IMR-90 (cell line): ENCODE results near the gene GPR137. TPM values are rescaled to one million over a fixed set of nuclear protein-coding genes. Genes with fewer than 3 reads are reported as not detected.

ENCODE experiments used
- ATAC-seq: fragments of 200-7000 bp; cut with Tn5 transposase; 2 replicates; pipeline ENCODE4 v1.9.1; 2020; ENCODE audit warnings: low read depth, mild to moderate bottlenecking, moderate library complexity
- BruUV-seq: library from RNA; stranded (reverse); fragments of 400-500 nt; replicated peaks from 2 replicates; lab custom pipeline; 2021; lab: Mats Ljungman, UMichigan
- CTCF ChIA-PET: fragments of 300-600 bp; formaldehyde crosslinking; extraction: SDS; loops from one replicate; lab custom pipeline; 2021; ENCODE audit warnings: antibody characterized with exemption; lab: Yijun Ruan, JAX
- POLR2A ChIA-PET: fragments of 300-600 bp; sonication (Branson Sonifier 250); formaldehyde crosslinking; loops from one replicate; lab custom pipeline; 2022; ENCODE audit warnings: antibody characterized with exemption; ENCODE audit not compliant: unreplicated experiment; lab: Charles Lee
- DNase-seq: peaks from one replicate; pipeline ENCODE4 v3.0.0; 2013
- H2AFZ ChIP-seq: replicated peaks from 2 replicates; pipeline ENCODE3; 2013; ENCODE audit warnings: low read length, mild to moderate bottlenecking; ENCODE audit not compliant: poor library complexity
- H2AK5ac ChIP-seq: 2 replicates; pipeline ENCODE4 v1.6.1; 2013; ENCODE audit warnings: low read depth, low read length, inconsistent platforms
- H2AK9ac ChIP-seq: replicated peaks from 2 replicates; pipeline ENCODE3; 2013; ENCODE audit warnings: mild to moderate bottlenecking, low read depth, low read length, moderate library complexity; ENCODE audit not compliant: poor library complexity
- H2BK120ac ChIP-seq: 2 replicates; pipeline ENCODE4 v1.6.1; 2013; ENCODE audit warnings: low read depth, low read length, inconsistent platforms
- H2BK15ac ChIP-seq: 3 replicates; pipeline ENCODE4 v1.6.1; 2013; ENCODE audit warnings: low read depth, low read length, inconsistent platforms
- H2BK20ac ChIP-seq: 2 replicates; pipeline ENCODE4 v1.6.1; 2013; ENCODE audit warnings: low read depth, mild to moderate bottlenecking, inconsistent platforms, low read length, moderate library complexity
- H2BK5ac ChIP-seq: 2 replicates; pipeline ENCODE4 v1.6.1; 2013; ENCODE audit warnings: mild to moderate bottlenecking, low read depth, low read length, inconsistent platforms; ENCODE audit not compliant: poor library complexity, severe bottlenecking
- H3K14ac ChIP-seq: replicated peaks from 2 replicates; pipeline ENCODE4 v1.6.1; 2013; ENCODE audit warnings: low read depth, low read length, inconsistent platforms
- H3K18ac ChIP-seq: 2 replicates; pipeline ENCODE4 v1.6.1; 2013; ENCODE audit warnings: low read depth, low read length, control low read depth
- H3K23ac ChIP-seq: 2 replicates; pipeline ENCODE4 v1.6.1; 2013; ENCODE audit warnings: low read depth, low read length, inconsistent platforms
- H3K27ac ChIP-seq: 2 replicates; pipeline ENCODE4 v1.5.1; 2013; ENCODE audit warnings: mild to moderate bottlenecking, control low read depth, low read length; ENCODE audit not compliant: insufficient read depth
- H3K27me3 ChIP-seq: 2 replicates; pipeline ENCODE4 v1.6.1; 2013; ENCODE audit warnings: low read length; ENCODE audit not compliant: control insufficient read depth, insufficient read depth
- H3K36me3 ChIP-seq: 2 replicates; pipeline ENCODE4 v1.6.1; 2013; ENCODE audit warnings: low read length, mixed read lengths; ENCODE audit not compliant: control insufficient read depth, insufficient read depth
- H3K4ac ChIP-seq: 2 replicates; pipeline ENCODE4 v1.6.1; 2013; ENCODE audit warnings: low read depth, low read length, inconsistent platforms
- H3K4me1 ChIP-seq: 2 replicates; pipeline ENCODE4 v1.6.1; 2013; ENCODE audit warnings: low read length, mixed read lengths; ENCODE audit not compliant: control insufficient read depth, insufficient read depth
- H3K4me2 ChIP-seq: 2 replicates; pipeline ENCODE4 v1.6.1; 2013; ENCODE audit warnings: low read depth, mild to moderate bottlenecking, control low read depth, low read length, moderate library complexity
- H3K4me3 ChIP-seq: 2 replicates; pipeline ENCODE4 v1.5.1; 2013; ENCODE audit warnings: low read depth, mild to moderate bottlenecking, control low read depth, low read length, moderate library complexity; ENCODE audit not compliant: insufficient read depth
- H3K56ac ChIP-seq: 2 replicates; pipeline ENCODE4 v1.6.1; 2013; ENCODE audit warnings: low read length, inconsistent platforms; ENCODE audit not compliant: insufficient read depth; ENCODE audit errors: extremely low read depth
- H3K79me1 ChIP-seq, 2 experiments: 2 replicates each; pipeline ENCODE4 v1.6.1; 2013; ENCODE audit warnings: low read length in 2 of 2, inconsistent platforms in 1 of 2, low read depth in 1 of 2
- H3K9ac ChIP-seq: 2 replicates; pipeline ENCODE4 v1.6.1; 2013; ENCODE audit warnings: low read depth, low read length, control low read depth
- H3K9me1 ChIP-seq: 2 replicates; pipeline ENCODE4 v1.6.1; 2013; ENCODE audit warnings: low read length, inconsistent platforms; ENCODE audit not compliant: insufficient read depth
- H3K9me3 ChIP-seq: 2 replicates; pipeline ENCODE4 v1.6.1; 2013; ENCODE audit warnings: low read length; ENCODE audit not compliant: control insufficient read depth, insufficient read depth
- H4K20me1 ChIP-seq: 2 replicates; pipeline ENCODE4 v1.6.1; 2013; ENCODE audit warnings: low read length, inconsistent platforms; ENCODE audit not compliant: insufficient read depth
- H4K5ac ChIP-seq: 2 replicates; pipeline ENCODE4 v1.6.1; 2013; ENCODE audit warnings: mild to moderate bottlenecking, low read depth, low read length, control low read depth
- H4K8ac ChIP-seq, 2 experiments: 2 replicates each; pipeline ENCODE4 v1.6.1; 2013; ENCODE audit warnings: low read depth in 2 of 2, low read length in 2 of 2, control low read depth in 1 of 2, inconsistent platforms in 1 of 2
- H4K91ac ChIP-seq: 2 replicates; pipeline ENCODE4 v1.6.1; 2013; ENCODE audit warnings: low read depth, low read length, inconsistent platforms; ENCODE audit not compliant: insufficient read depth
- CHD1 ChIP-seq: IDR thresholded peaks from 2 replicates; pipeline ENCODE4 v1.6.1; 2012; ENCODE audit warnings: low read depth, low read length, improper control_type of control experiment
- CTCF ChIP-seq: conservative IDR thresholded peaks from 2 replicates; pipeline ENCODE4 v1.5.1; 2012; ENCODE audit warnings: mild to moderate bottlenecking, low read depth, low read length, improper control_type of control experiment
- MAFK ChIP-seq: IDR thresholded peaks from 2 replicates; pipeline ENCODE4 v1.6.1; 2012; ENCODE audit warnings: low read depth, low read length, improper control_type of control experiment
- MAZ ChIP-seq: IDR thresholded peaks from 2 replicates; pipeline ENCODE4 v1.6.1; 2012; ENCODE audit warnings: low read depth, mild to moderate bottlenecking, low read length, improper control_type of control experiment, moderate library complexity, borderline replicate concordance
- MXI1 ChIP-seq: IDR thresholded peaks from 2 replicates; pipeline ENCODE4 v1.6.1; 2012; ENCODE audit warnings: low read depth, mild to moderate bottlenecking, low read length, moderate library complexity, borderline replicate concordance
- RAD21 ChIP-seq: IDR thresholded peaks from 2 replicates; pipeline ENCODE4 v1.6.1; 2012; ENCODE audit warnings: low read length, improper control_type of control experiment
- SMC3 ChIP-seq: fragments of 150-350 bp; IDR thresholded peaks from 2 replicates; pipeline ENCODE4 v1.6.1; 2016; ENCODE audit warnings: low read depth, mild to moderate bottlenecking, antibody characterized with exemption, low read length, moderate library complexity
- whole genome bisulfite sequencing, 2 experiments: methylation state at CpG; one replicate each; pipeline versions ENCODE4 v1.1.5 to v1.1.7; 2013; ENCODE audit warnings: missing lambda C conversion rate in 2 of 2; ENCODE audit not compliant: insufficient read length in 1 of 2; ENCODE audit errors: extremely low coverage in 2 of 2; 5-methylcytosine and 5-hydroxymethylcytosine counted together
- dilution Hi-C: fragments of 300-500 bp; cut with HindIII; formaldehyde crosslinking; loops from one replicate; pipeline ENCODE4 v1.14.3; 2018; ENCODE audit warnings: low sequenced_read_pairs; ENCODE audit not compliant: unreplicated experiment
- in situ Hi-C: fragments of 300-500 bp; cut with MboI; formaldehyde crosslinking; loops from 3 replicates; pipeline ENCODE4 v1.14.3; 2019; ENCODE audit warnings: low sequenced_read_pairs, inconsistent platforms, mixed read lengths
- intact Hi-C: fragments of 100-400 bp; cut with micrococcal nuclease; formaldehyde crosslinking; loops from 2 replicates; pipeline ENCODE4 v1.10.0; 2022
- polyA plus RNA-seq, 3 experiments: library from polyadenylated mRNA; depleted of rRNA; stranded (reverse); fragments of >200 nt; gene quantifications; 2 replicates each; pipeline ENCODE4 v1.2.3, GENCODE V29; 2012; ENCODE audit warnings: low replicate concordance in 1 of 3
- total RNA-seq: library from RNA; depleted of rRNA; stranded (reverse); fragments of >200 nt; gene quantifications from 2 replicates; pipeline ENCODE4 v1.2.3, GENCODE V29; 2012

The GPR137 gene
- total and polyA plus RNA-seq, 2 of the 4 experiments (the other 2 are of a cell fraction), result 3.6 to 26.0 TPM

- Histone ChIP-seq H4K91ac (no peak overlapping the region; the same call in 1 of the 2 replicates), H3K23ac (peak overlapping the region; percentile 46; the same call in 1 of the 2 replicates), H3K14ac (peak overlapping the region; percentile 5; the same call in 1 of the 2 replicates), H2BK120ac (peak overlapping the region; percentile 39; the same call in 1 of the 2 replicates), H2BK15ac (peak overlapping the region; percentile 31; the same call in 2 of the 3 replicates), H2BK5ac (no peak overlapping the region), H3K4me2 (no peak overlapping the region), H2AK5ac (peak overlapping the region; percentile 92), H3K9me1 (peaks cover 8% of the 10 kb centered on the region), H3K27me3 (no peaks in the 10 kb centered on the region; the same call in 1 of the 2 replicates), H2BK20ac (peak overlapping the region; percentile 48; the same call in 1 of the 2 replicates), H2AK9ac (peak overlapping the region; percentile 78), H4K20me1 (0 out of 2 replicates have a peak, but pooled peaks cover 3% of the 10 kb centered on the region), H3K79me1 (no peaks in the 10 kb centered on the region), H4K5ac (no peak overlapping the region; the same call in 1 of the 2 replicates), H2AFZ (peak overlapping the region; percentile 71), H3K36me3 (no peaks in the 10 kb centered on the region), H3K4me1 (peaks cover 7% of the 10 kb centered on the region), H4K8ac (peak overlapping the region in 1 of 2 experiments; percentile 9; a peak in 1 of 4 replicates), H3K9me3 (0 out of 2 replicates have a peak, but pooled peaks cover 2% of the 10 kb centered on the region), H3K9ac (no peak overlapping the region), H3K4ac (peak overlapping the region; percentile 61), H3K4me3 (no peak overlapping the region), H3K56ac (no peak overlapping the region), H3K18ac (peak overlapping the region; percentile 18; the same call in 1 of the 2 replicates), H3K27ac (no peak overlapping the region)
- POLR2A ChIA-PET, result interaction anchor here (0.6 kb wide), 1 partner anchor 14 kb away, joined by 3 read pairs; the partner anchor contains the start of genes PRDX5 and TRMT112
- CTCF ChIA-PET, result interaction anchor here (0.6 to 2.5 kb wide), 8 partner anchors 10 to 357 kb away, joined by 3 to 17 read pairs (median 4); partner anchors contain the start of genes PRDX5 and TRMT112
- TF ChIP-seq SMC3, result peak; percentile 63
- TF ChIP-seq CTCF, result peak; percentile 69
- peak; percentile 60 for TF ChIP-seq RAD21
- no peak for TF ChIP-seq MXI1
- TF ChIP-seq CHD1, result no peak
- 0 out of 2 replicates have a peak, but pooled peaks have one; percentile 5 for TF ChIP-seq MAFK
- 0 out of 2 replicates have a peak, but pooled peaks have one; percentile 34 for TF ChIP-seq MAZ
- peak; percentile 84 for ATAC-seq
- 41% methylated on average over 10 of the region's 20 CpGs; no CpG with 5 or more reads in 1 of the 2 experiments for WGBS, 2 experiments
- intact Hi-C loops, result loop anchor here (1.0 kb wide), 1 partner anchor 27 kb away; no protein-coding TSS in a partner anchor
- dilution Hi-C loops, result no loop called here
- peak; percentile 87 for DNase-seq
- no TSS peak for BruUV-seq
- in situ Hi-C loops, result no loop called here
Observed at GRCh38 chr11:64331569-64332371, 46.1 kb downstream of the GPR137 start.
